Stomach (tissue), 9 donors: ENCODE measurements around the gene NT5C1B. TPM values are rescaled to one million over a fixed set of nuclear protein-coding genes. Genes with fewer than 3 reads are reported as not detected.

Experiments used
- DNase-seq, 2 donors: peaks; one replicate each; pipeline versions ENCODE4 v3.0.0 to v3.0.0-alpha.2; 2013 to 2019
- H3K27ac ChIP-seq, 5 donors: fragments of 200-600 bp in 4 of 5; sonication (generic) in 4 of 5; one replicate each; pipeline ENCODE4 v1.5.1; 2013 to 2019; ENCODE audit warnings: mild to moderate bottlenecking in 1 of 5, moderate library complexity in 1 of 5
- H3K27me3 ChIP-seq, 3 donors: fragments of 200-600 bp; sonication (generic); one replicate each; pipeline ENCODE4 v1.5.1; 2017 to 2019; ENCODE audit warnings: mixed run types in 1 of 3
- H3K36me3 ChIP-seq, 4 donors: fragments of 200-600 bp; sonication (generic); 1 replicate in 3 of 4; 2 replicates in 1 of 4; pipeline ENCODE4 v1.5.1; 2016 to 2019
- H3K4me1 ChIP-seq, 4 donors: fragments of 200-600 bp; sonication (generic); one replicate each; pipeline ENCODE4 v1.5.1; 2016 to 2019
- H3K4me3 ChIP-seq, 4 donors: fragments of 200-600 bp; sonication (generic) in 3 of 4; one replicate each; pipeline ENCODE4 v1.5.1; 2016 to 2019; ENCODE audit warnings: mild to moderate bottlenecking in 1 of 4
- H3K9me3 ChIP-seq, 4 donors: fragments of 200-600 bp; sonication (generic); one replicate each; pipeline ENCODE4 v1.5.1; 2016 to 2019
- EP300 ChIP-seq: sonication (generic); formaldehyde crosslinking; IDR thresholded peaks from one replicate; pipeline ENCODE4 v1.6.1; 2017; ENCODE audit warnings: antibody characterized with exemption
- POLR2A ChIP-seq, 4 donors: fragments of 450-650 bp; IDR thresholded peaks; one replicate each; pipeline ENCODE4 v1.6.1; 2016; ENCODE audit warnings: antibody characterized with exemption in 4 of 4, control low read depth in 2 of 4, mild to moderate bottlenecking in 1 of 4, moderate library complexity in 1 of 4
- POLR2AphosphoS5 ChIP-seq, 3 donors: sonication (generic); formaldehyde crosslinking; IDR thresholded peaks; one replicate each; pipeline ENCODE4 v1.6.1; 2016; ENCODE audit warnings: antibody characterized with exemption in 3 of 3
- WGBS, 5 donors: extraction: QIAGEN DNeasy Blood & Tissue Kit in 3 of 5; methylation state at CpG; one replicate each; pipeline versions ENCODE4 v1.1.5 to v1.1.7; 2013 to 2018; 5-methylcytosine and 5-hydroxymethylcytosine counted together
- intact Hi-C: fragments of 100-400 bp; cut with DNase I; formaldehyde crosslinking; loops from one replicate; pipeline ENCODE4 v1.15.1; 2023; ENCODE audit warnings: low total_unique reads
- polyA plus RNA-seq, 3 donors: library from polyadenylated mRNA; stranded (reverse); fragments of 200-250 nt; gene quantifications; one replicate each; pipeline ENCODE4 v1.2.3, GENCODE V29; 2013
- total RNA-seq, 5 donors: library from RNA; depleted of rRNA; stranded (reverse); fragments of >200 nt; gene quantifications; one replicate each; pipeline versions ENCODE4 v1.1.0 to v1.2.3, GENCODE V29; 2014 to 2016
- TF ChIP-seq, protein P1 (sequence below), 7 experiments: fragments of 450-650 bp in 4 of 7; fragments of 200-600 bp in 3 of 7; sonication (generic) in 3 of 7; IDR thresholded peaks; one replicate each; pipeline ENCODE4 v1.5.1; 2016 to 2019; ENCODE audit warnings: antibody characterized with exemption in 7 of 7, control low read depth in 2 of 7, mild to moderate bottlenecking in 1 of 7
- donor health status: healthy with polysubstance abuse.
- donor health status: Bipolar disorder and iron deficiency.
- donor health status: healthy.

Gene NT5C1B
- total and polyA plus RNA-seq, 8 donors, result not detected

DNA sequence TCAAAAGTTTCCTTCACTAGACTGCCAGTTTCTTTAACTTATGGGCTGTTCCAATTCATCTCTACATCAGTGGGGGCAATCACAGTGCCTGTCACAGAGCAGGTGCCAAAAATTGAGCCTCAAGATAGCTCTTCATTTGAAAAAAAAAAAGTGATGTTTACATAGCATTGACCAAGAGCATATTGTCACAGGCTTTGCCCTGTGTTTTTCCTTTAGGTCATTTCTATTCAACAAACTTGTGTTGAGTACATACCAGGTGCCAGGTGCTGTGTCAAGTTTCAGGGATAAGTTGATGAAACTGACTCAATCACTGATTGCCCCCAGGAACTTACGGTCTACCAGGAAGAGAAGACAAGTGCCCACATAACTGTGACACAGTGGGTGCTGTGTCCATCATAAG lies 22.2 kb upstream of the NT5C1B start:
- intact Hi-C loops, result no loop called here
- H3K36me3 ChIP-seq, result no peaks in the 10 kb centered on the region
- H3K9me3 ChIP-seq, result no peaks in the 10 kb centered on the region
- peak overlapping the region in 3 of 5 donors; percentile 4 to 77 (median 19) for H3K27ac ChIP-seq
- peak; percentile 14 to 28 for DNase-seq
- H3K4me1 ChIP-seq, result peaks cover 0 to 26% (median 15%) of the 10 kb centered on the region in 4 donors
- TF ChIP-seq POLR2A (IDR thresholded peaks at IDR 0.05) (no peak), EP300 (no peak), POLR2AphosphoS5 (IDR thresholded peaks at IDR 0.05) (no peak)
- TF ChIP-seq, protein P1, sequence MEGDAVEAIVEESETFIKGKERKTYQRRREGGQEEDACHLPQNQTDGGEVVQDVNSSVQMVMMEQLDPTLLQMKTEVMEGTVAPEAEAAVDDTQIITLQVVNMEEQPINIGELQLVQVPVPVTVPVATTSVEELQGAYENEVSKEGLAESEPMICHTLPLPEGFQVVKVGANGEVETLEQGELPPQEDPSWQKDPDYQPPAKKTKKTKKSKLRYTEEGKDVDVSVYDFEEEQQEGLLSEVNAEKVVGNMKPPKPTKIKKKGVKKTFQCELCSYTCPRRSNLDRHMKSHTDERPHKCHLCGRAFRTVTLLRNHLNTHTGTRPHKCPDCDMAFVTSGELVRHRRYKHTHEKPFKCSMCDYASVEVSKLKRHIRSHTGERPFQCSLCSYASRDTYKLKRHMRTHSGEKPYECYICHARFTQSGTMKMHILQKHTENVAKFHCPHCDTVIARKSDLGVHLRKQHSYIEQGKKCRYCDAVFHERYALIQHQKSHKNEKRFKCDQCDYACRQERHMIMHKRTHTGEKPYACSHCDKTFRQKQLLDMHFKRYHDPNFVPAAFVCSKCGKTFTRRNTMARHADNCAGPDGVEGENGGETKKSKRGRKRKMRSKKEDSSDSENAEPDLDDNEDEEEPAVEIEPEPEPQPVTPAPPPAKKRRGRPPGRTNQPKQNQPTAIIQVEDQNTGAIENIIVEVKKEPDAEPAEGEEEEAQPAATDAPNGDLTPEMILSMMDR (IDR thresholded peaks at IDR 0.05), result no peak
- WGBS, 5 donors, result 27 to 82% (median 57%) methylated on average over 1 of the region's 1 CpG
- H3K4me3 ChIP-seq, result no peak overlapping the region
- H3K27me3 ChIP-seq, result no peaks in the 10 kb centered on the region

DNA sequence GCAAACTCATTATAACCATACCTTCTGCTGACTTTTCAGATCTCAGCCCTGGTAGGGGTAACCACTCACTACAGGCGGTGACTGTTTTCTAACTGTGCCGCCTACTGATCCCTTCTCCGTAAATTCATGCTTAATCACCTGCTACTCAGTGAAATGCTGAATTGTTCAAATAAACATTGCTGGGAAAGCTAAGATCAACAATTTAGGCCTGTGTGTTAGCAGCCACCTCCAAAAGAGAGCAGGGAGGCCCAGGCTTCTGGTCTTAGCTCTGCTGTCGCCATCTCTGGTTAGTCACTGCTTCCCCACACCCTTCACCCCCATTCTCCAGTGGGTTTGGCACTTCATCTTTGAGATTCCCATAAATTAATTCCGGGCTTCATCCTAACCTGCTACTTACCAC lies 21.8 kb upstream of the NT5C1B start:
- H3K9me3 ChIP-seq, result no peaks in the 10 kb centered on the region
- TF ChIP-seq POLR2AphosphoS5 (IDR thresholded peaks at IDR 0.05) (no peak), POLR2A (IDR thresholded peaks at IDR 0.05) (no peak), EP300 (no peak)
- TF ChIP-seq, protein P1 (IDR thresholded peaks at IDR 0.05), result no peak
- WGBS, 5 donors, result 36 to 73% (median 39%) methylated on average over 5 of the region's 5 CpGs
- intact Hi-C loops, result no loop called here
- H3K27ac ChIP-seq, result peak overlapping the region in 4 of 5 donors; percentile 4 to 77 (median 41)
- no peaks in the 10 kb centered on the region for H3K36me3 ChIP-seq
- DNase-seq, result peak in 1 of 2 donors; percentile 48
- no peak overlapping the region for H3K4me3 ChIP-seq
- H3K4me1 ChIP-seq, result peaks cover 0 to 26% (median 15%) of the 10 kb centered on the region in 4 donors
- no peaks in the 10 kb centered on the region for H3K27me3 ChIP-seq

DNA sequence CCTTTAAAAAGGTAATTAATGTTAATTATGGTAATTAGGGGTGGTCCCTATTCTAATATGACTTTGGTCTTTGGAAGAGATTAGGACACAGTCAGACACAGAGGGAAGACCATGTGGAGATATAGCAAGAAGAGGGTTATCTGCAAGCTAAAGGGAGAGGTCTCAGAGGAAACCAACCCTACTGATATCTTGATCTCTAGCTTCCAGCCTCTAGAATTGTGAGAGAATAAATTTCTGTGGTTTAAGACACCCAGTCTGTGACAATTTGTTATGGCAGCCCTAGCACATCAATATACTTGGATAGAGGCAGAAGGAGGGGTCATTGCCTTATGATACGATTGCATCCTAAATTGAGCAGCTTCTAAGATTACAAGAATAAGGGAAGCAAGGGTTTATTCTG lies 21.3 kb upstream of the NT5C1B start:
- intact Hi-C loops, result no loop called here
- Histone ChIP-seq H3K27ac (peak overlapping the region in 2 of 5 donors; percentile 19 to 77), H3K27me3 (no peaks in the 10 kb centered on the region), H3K4me3 (no peak overlapping the region), H3K4me1 (peaks cover 0 to 26% (median 15%) of the 10 kb centered on the region in 4 donors), H3K9me3 (no peaks in the 10 kb centered on the region), H3K36me3 (no peaks in the 10 kb centered on the region)
- no peak for TF ChIP-seq POLR2AphosphoS5 (IDR thresholded peaks at IDR 0.05)
- TF ChIP-seq, protein P1 (IDR thresholded peaks at IDR 0.05), result no peak
- no peak for TF ChIP-seq POLR2A (IDR thresholded peaks at IDR 0.05)
- TF ChIP-seq EP300, result no peak
- no peak for DNase-seq
- 87 to 100% (median 96%) methylated on average over 1 of the region's 1 CpG for WGBS, 5 donors

DNA sequence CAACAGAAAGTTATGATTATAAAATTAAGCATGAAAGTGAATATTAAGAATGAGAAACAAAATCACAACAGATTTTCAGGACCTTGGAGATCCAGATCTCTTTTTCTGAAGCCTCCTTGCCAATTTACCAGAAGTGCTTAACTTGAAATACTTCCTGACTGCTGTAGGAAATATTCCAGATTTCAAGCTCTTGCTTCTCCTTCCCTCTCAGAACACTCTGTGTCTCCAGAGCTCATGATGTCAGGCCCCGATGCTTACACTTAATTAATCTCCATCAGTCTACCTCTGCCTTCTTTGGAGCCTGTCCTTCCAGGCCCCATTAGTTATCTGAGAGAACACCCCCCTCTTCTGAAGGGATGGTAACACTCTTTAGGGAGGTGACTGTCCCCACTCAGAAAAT lies 20.7 kb upstream of the NT5C1B start:
- Histone ChIP-seq H3K27me3 (no peaks in the 10 kb centered on the region), H3K9me3 (no peaks in the 10 kb centered on the region), H3K27ac (no peak overlapping the region), H3K4me3 (no peak overlapping the region), H3K4me1 (peaks cover 0 to 26% (median 15%) of the 10 kb centered on the region in 4 donors), H3K36me3 (no peaks in the 10 kb centered on the region)
- WGBS, 5 donors, result 60 to 81% (median 76%) methylated on average over 1 of the region's 1 CpG
- peak in 1 of 2 donors; percentile 21 for DNase-seq
- intact Hi-C loops, result no loop called here
- TF ChIP-seq, protein P1 (IDR thresholded peaks at IDR 0.05), result no peak
